GM04503 (cell line): ENCODE data around the gene FOXB2.

Source experiments
- DNase-seq: peaks from one replicate; pipeline ENCODE4 v3.0.0-alpha.2; 2012; ENCODE audit warnings: low read depth

Gene FOXB2

GRCh38 chr9:77066388-77066787 is 46.9 kb downstream of the FOXB2 start:
- DNase-seq: no peak
